Measurements from ENCODE around the gene AOC3.

- TF ChIP-seq, protein P1, sequence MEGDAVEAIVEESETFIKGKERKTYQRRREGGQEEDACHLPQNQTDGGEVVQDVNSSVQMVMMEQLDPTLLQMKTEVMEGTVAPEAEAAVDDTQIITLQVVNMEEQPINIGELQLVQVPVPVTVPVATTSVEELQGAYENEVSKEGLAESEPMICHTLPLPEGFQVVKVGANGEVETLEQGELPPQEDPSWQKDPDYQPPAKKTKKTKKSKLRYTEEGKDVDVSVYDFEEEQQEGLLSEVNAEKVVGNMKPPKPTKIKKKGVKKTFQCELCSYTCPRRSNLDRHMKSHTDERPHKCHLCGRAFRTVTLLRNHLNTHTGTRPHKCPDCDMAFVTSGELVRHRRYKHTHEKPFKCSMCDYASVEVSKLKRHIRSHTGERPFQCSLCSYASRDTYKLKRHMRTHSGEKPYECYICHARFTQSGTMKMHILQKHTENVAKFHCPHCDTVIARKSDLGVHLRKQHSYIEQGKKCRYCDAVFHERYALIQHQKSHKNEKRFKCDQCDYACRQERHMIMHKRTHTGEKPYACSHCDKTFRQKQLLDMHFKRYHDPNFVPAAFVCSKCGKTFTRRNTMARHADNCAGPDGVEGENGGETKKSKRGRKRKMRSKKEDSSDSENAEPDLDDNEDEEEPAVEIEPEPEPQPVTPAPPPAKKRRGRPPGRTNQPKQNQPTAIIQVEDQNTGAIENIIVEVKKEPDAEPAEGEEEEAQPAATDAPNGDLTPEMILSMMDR (conservative IDR thresholded peaks at IDR 0.05; ENCODE audit: low read length) = no peak
- no peak for TF ChIP-seq EZH2phosphoT487 (IDR thresholded peaks at IDR 0.05; ENCODE audit: borderline replicate concordance)
Observed at GRCh38 chr17:42901535-42902229, 50.7 kb downstream of the AOC3 start.
